ENCODE data around the gene LCN10. TPM values are rescaled to one million over a fixed set of nuclear protein-coding genes. Genes with fewer than 3 reads are reported as not detected.
A peak's percentile ranks its signal among the peaks of the same experiment; 100 is the strongest.
"Not testable (repeated sequence)": the region's sequence is repeated elsewhere in the genome, so short reads cannot be mapped to it uniquely, and the experiment has no call there.

The LCN10 gene
- total and polyA plus RNA-seq, 4 experiments from 2014 or later = 0.22 to 1.3 (median 0.70) TPM

DNA sequence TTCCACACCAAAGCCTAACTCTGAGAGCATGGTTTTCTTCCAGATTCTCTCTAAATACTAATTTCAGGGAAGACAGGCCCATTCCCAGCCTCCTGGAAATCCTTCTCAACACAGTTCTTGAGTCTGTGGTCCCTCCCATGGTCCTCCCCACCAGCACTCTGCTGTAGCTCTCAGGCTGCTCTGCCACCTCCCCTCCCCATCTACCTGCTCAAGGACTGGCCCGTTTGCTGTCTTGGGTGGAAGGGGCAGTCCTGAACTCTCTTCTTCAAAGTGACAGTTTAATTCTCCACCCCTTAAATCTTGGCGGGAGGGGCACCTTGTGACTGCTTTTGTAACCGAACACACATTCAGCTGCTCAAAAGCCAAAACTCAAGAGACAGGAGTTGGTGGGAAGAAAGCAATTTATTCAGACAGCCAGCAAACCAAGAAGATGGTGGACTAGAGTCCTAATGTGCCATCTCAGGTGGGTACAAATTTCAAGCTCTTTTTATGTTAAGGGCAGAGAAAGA is 29.2 kb upstream of the LCN10 start:
- ChIA-PET CTCF (ENCODE audit: partially characterized antibody) (interaction anchor here (1.2 to 1.6 kb wide), 2 partner anchors 10 to 17 kb away, joined by 3 to 4 read pairs; no protein-coding TSS in a partner anchor), POLR2A (ENCODE audit: partially characterized antibody) (no interaction called here)
- Mint-ChIP-seq H3K4me3 (no peak overlapping the region), H3K4me1 (peaks cover 3 to 6% (median 3%) of the 10 kb centered on the region in 4 donors), H3K27me3 (peaks cover 8 to 18% of the 10 kb centered on the region in 2 donors), H3K36me3 (no peaks in the 10 kb centered on the region), H3K27ac (peak overlapping the region in 1 of 7 donors; percentile 31), H3K9me3 (peaks cover 0 to 10% (median 5%) of the 10 kb centered on the region in 8 donors)
- intact Hi-C loops (cut with micrococcal nuclease) = no loop called here
- H3K27ac ChIP-seq (ENCODE audit: low read depth, low read length) = no peak overlapping the region
- no peak for DNase-seq
- H3K27me3 ChIP-seq (ENCODE audit: insufficient read depth, low read length) = no peaks in the 10 kb centered on the region
- peaks cover 0 to 4% of the 10 kb centered on the region in 2 donors for H3K9me3 ChIP-seq (ENCODE audit: control insufficient read depth in 1 of 2, low read length in 2 of 2)
- no peaks in the 10 kb centered on the region for H3K36me3 ChIP-seq (ENCODE audit: insufficient read depth, low read length)
- no peaks in the 10 kb centered on the region for H3K4me1 ChIP-seq (ENCODE audit: insufficient read depth, low read length)
- H3K4me3 ChIP-seq (ENCODE audit: low read length in 2 of 2) = no peak overlapping the region

DNA sequence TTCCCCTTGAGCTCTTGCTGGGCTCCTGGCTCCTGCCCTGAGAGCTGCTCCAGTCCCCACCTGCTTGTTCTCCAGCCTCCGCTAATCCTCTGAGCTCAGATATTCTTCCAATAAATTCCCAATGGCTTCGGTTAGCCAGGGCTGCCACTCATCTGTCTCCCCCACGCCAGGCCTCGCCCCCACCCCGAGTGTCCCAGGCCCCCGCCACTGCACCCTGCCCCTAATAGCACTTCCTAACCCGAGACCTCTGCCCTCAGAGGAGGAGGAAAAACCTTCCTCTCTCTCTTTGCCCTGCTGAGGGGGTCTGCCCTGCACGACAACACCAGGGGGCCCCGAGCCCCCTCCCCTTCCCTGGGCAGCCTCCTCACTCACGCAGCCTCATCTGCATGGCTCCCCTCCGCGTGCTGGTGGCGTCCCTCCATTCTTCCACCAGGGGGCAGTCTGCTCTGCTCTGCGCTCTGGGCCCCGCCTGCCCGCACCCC is 27.0 kb upstream of the LCN10 start:
- Histone ChIP-seq H3K27ac (ENCODE audit: low read depth, low read length) (no peak overlapping the region), H3K9me3 (ENCODE audit: control insufficient read depth in 1 of 2, low read length in 2 of 2) (peaks cover 0 to 4% of the 10 kb centered on the region in 2 donors), H3K27me3 (ENCODE audit: insufficient read depth, low read length) (no peaks in the 10 kb centered on the region), H3K4me1 (ENCODE audit: insufficient read depth, low read length) (peaks cover 5% of the 10 kb centered on the region), H3K36me3 (ENCODE audit: insufficient read depth, low read length) (no peaks in the 10 kb centered on the region), H3K4me3 (ENCODE audit: low read length in 2 of 2) (no peak overlapping the region)
- Mint-ChIP-seq H3K4me1 (peaks cover 7 to 18% (median 11%) of the 10 kb centered on the region in 4 donors), H3K36me3 (peaks cover 0 to 1% of the 10 kb centered on the region in 2 donors), H3K4me3 (peak overlapping the region in 1 of 8 donors; percentile 54), H3K27me3 (peaks cover 6 to 24% of the 10 kb centered on the region in 2 donors), H3K27ac (no peak overlapping the region), H3K9me3 (peaks cover 0 to 10% (median 5%) of the 10 kb centered on the region in 8 donors)
- intact Hi-C loops (cut with micrococcal nuclease) = no loop called here
- ChIA-PET POLR2A (ENCODE audit: partially characterized antibody) (no interaction called here), CTCF (ENCODE audit: partially characterized antibody) (interaction anchor here (0.6 to 1.8 kb wide), 3 partner anchors 18 to 265 kb away, joined by 3 to 6 read pairs (median 3); no protein-coding TSS in a partner anchor)
- peak in 4 of 5 donors; percentile 24 to 41 (median 36) for DNase-seq

DNA sequence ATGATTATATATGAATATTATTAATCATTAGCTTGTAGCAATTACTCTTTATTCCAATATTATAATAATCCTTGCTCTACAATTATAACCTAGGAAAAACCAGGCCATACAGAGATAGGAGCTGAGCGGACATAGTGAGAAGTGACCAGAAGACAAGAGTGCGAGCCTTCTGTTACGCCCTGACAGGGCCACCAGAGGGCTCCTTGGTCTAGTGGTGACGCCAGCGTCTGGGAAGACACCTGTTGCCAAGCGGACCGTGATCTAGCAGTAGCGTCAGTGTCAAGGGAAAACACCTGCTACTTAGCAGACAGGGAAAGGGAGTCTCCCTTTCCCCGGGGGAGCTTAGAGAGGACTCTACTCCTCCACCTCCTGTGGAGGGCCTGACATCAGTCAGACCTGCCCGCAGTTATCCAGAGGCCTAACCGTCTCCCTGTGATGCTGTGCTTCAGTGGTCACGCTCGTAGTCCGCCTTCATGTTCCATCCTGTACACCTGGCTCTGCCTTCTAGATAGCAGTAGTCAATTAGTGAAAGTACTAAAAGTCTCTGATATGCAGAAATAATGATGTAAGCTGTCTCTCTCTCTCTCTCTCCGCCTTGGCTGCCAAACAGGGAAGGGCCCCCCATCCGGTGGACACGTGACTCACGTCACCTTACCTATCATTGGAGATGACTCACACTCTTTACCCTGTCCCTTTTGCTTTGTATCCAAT is 23.8 kb upstream of the LCN10 start:
- H3K27me3 ChIP-seq (ENCODE audit: insufficient read depth, low read length); H3K36me3 ChIP-seq (ENCODE audit: insufficient read depth, low read length); H3K9me3 ChIP-seq (ENCODE audit: control insufficient read depth in 1 of 2, low read length in 2 of 2); H3K4me3 ChIP-seq (ENCODE audit: low read length in 2 of 2); H3K27ac ChIP-seq (ENCODE audit: low read depth, low read length); intact Hi-C loops (cut with micrococcal nuclease); H3K36me3 Mint-ChIP-seq; H3K9me3 Mint-ChIP-seq; H3K4me1 ChIP-seq (ENCODE audit: insufficient read depth, low read length): not testable (repeated sequence)
- peak overlapping the region; percentile 42 to 91 (median 81) for H3K27ac Mint-ChIP-seq
- ChIA-PET CTCF (ENCODE audit: partially characterized antibody) (interaction anchor here (1.0 to 1.9 kb wide), 4 partner anchors 11 to 269 kb away, joined by 3 to 4 read pairs (median 4); no protein-coding TSS in a partner anchor), POLR2A (ENCODE audit: partially characterized antibody) (interaction anchor here (1.4 kb wide), 1 partner anchor 320 kb away, joined by 3 read pairs; the partner anchor contains the start of gene MAN1B1)
- peaks cover 7 to 17% of the 10 kb centered on the region in 2 donors for H3K27me3 Mint-ChIP-seq
- H3K4me3 Mint-ChIP-seq = peak overlapping the region in 7 of 8 donors; percentile 3 to 71 (median 56)
- H3K4me1 Mint-ChIP-seq = peaks cover 7 to 18% (median 11%) of the 10 kb centered on the region in 4 donors
- peak; percentile 19 to 85 (median 33) for DNase-seq

DNA sequence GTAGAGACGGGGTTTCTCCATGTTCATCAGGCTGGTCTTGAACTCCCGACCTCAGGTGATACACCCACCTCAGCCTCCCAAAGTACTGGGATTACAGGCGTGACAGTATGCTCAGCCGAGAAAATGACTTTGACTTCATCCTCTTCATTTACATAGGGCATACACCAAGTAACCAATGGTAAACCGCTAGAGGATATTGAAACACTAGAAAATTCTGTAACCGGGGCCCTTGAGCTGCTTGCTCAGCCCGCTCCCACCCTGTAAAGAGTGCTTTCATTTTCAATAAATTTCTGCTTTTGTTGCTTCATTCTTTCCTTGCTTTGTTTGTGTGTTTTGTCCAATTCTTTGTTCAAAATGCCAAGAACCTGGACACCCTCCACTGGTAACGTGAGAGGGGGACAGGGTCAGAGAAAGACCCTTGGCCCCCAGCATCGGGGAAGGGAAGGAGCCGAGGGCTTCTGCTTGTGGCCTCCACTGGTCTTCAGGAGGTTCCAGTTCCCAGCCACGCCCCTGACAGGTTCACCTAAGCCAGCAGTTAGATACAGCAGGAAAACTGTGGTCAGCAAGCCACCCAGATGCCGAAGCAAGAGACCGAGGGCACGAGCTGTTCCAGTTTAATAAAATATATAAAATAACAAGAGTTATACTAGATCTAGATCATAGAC is 23.1 kb upstream of the LCN10 start:
- H3K36me3 ChIP-seq (ENCODE audit: insufficient read depth, low read length); DNase-seq; H3K36me3 Mint-ChIP-seq; H3K4me3 ChIP-seq (ENCODE audit: low read length in 2 of 2); H3K4me1 ChIP-seq (ENCODE audit: insufficient read depth, low read length); H3K27me3 ChIP-seq (ENCODE audit: insufficient read depth, low read length); POLR2A ChIA-PET (ENCODE audit: partially characterized antibody); H3K9me3 Mint-ChIP-seq; H3K9me3 ChIP-seq (ENCODE audit: control insufficient read depth in 1 of 2, low read length in 2 of 2); intact Hi-C loops (cut with micrococcal nuclease): not testable (repeated sequence)
- H3K4me1 Mint-ChIP-seq = peaks cover 7 to 18% (median 11%) of the 10 kb centered on the region in 4 donors
- H3K27me3 Mint-ChIP-seq = peaks cover 7 to 17% of the 10 kb centered on the region in 2 donors
- H3K4me3 Mint-ChIP-seq = peak overlapping the region in 2 of 8 donors; percentile 33 to 57
- peak overlapping the region in 6 of 7 donors; percentile 35 to 89 (median 73) for H3K27ac Mint-ChIP-seq
- CTCF ChIA-PET (ENCODE audit: partially characterized antibody) = interaction anchor here (1.3 to 1.9 kb wide), 3 partner anchors 11 to 263 kb away, joined by 3 to 4 read pairs (median 4); no protein-coding TSS in a partner anchor
- H3K27ac ChIP-seq (ENCODE audit: low read depth, low read length) = peak overlapping the region; percentile 15

DNA sequence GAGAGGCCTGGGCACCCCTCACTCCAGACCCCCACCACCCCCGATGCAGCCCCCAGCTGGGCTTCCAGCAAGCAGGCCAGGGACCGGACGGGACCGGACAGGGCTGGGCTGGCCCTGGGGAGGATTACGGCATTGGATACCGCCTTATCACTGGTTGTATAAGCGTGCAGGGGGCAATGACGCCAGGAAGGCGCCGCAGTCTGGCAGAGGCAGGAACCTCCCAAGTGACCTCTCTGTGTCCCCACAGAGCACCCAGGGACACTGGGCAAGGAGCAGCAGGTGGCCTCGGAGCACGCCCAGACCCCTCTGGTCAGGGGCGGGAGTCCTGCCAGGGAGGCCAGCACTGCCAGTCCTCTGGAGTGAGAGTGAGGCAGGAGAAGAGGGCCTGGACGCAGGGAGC is 22.3 kb upstream of the LCN10 start:
- Histone ChIP-seq H3K36me3 (ENCODE audit: insufficient read depth, low read length) (no peaks in the 10 kb centered on the region), H3K9me3 (ENCODE audit: control insufficient read depth in 1 of 2, low read length in 2 of 2) (no peaks in the 10 kb centered on the region), H3K27me3 (ENCODE audit: insufficient read depth, low read length) (no peaks in the 10 kb centered on the region), H3K4me1 (ENCODE audit: insufficient read depth, low read length) (peaks cover 5% of the 10 kb centered on the region), H3K27ac (ENCODE audit: low read depth, low read length) (no peak overlapping the region), H3K4me3 (ENCODE audit: low read length in 2 of 2) (no peak overlapping the region)
- POLR2A ChIA-PET (ENCODE audit: partially characterized antibody) = no interaction called here
- Mint-ChIP-seq H3K36me3 (peaks cover 0 to 1% of the 10 kb centered on the region in 2 donors), H3K9me3 (no peaks in the 10 kb centered on the region), H3K4me1 (peaks cover 7 to 18% (median 12%) of the 10 kb centered on the region in 4 donors), H3K27ac (no peak overlapping the region), H3K4me3 (no peak overlapping the region), H3K27me3 (peaks cover 8 to 18% of the 10 kb centered on the region in 2 donors)
- CTCF ChIA-PET (ENCODE audit: partially characterized antibody) = no interaction called here
- intact Hi-C loops (cut with micrococcal nuclease) = no loop called here
- peak in 1 of 5 donors; percentile 32 for DNase-seq

DNA sequence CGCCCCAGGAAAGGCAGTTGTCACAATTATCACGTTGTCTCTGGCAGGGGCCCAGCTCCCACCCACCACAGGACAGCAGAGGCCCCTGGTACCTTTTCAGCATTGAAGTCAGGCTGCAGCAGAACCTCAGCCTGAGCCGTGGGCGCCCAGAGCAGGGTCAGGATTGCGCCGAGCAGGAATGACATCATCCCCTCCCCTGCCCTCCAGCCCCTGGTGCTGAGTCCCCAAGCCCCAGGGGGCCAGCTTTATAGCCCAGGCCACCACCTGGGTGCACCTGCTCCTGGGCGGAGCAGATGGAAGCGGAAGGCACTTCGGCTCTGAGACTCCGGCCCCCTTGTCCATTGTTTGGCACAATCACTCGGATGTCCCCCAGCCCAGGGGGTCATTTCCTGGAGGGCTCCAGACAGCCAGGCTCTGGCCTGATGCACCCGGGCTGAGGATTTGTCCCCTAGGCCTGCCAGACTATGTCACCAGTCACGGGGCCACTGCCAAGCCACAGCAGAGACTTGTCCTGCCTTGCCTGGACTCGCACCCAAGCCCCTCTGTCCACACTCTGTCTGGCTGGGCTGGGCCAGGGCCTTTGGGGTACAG is 21.7 kb upstream of the LCN10 start, which contains the start of gene LCN15:
Gene LCN15, minus strand, starts transcription at position 218 of the 591 bp plus-strand sequence. Its CDS starts 30 bp downstream, at position 188.
- intact Hi-C loops (cut with micrococcal nuclease) = no loop called here
- no peak within 1 kb of the TSS for H3K27ac Mint-ChIP-seq
- H3K27me3 Mint-ChIP-seq = peaks cover 10 to 16% of the 10 kb centered on the region in 2 donors
- Histone ChIP-seq H3K27me3 (ENCODE audit: insufficient read depth, low read length) (no peaks in the 10 kb centered on the region), H3K4me3 (ENCODE audit: low read length in 2 of 2) (no peak within 1 kb of the TSS), H3K4me1 (ENCODE audit: insufficient read depth, low read length) (peaks cover 5% of the 10 kb centered on the region), H3K9me3 (ENCODE audit: control insufficient read depth in 1 of 2, low read length in 2 of 2) (no peaks in the 10 kb centered on the region), H3K27ac (ENCODE audit: low read depth, low read length) (no peak within 1 kb of the TSS), H3K36me3 (ENCODE audit: insufficient read depth, low read length) (no peaks in the 10 kb centered on the region)
- peaks cover 0 to 1% of the 10 kb centered on the region in 2 donors for H3K36me3 Mint-ChIP-seq
- POLR2A ChIA-PET (ENCODE audit: partially characterized antibody) = no interaction called here
- CTCF ChIA-PET (ENCODE audit: partially characterized antibody) = interaction anchor here (1.1 kb wide), 1 partner anchor 14 kb away, joined by 3 read pairs; no protein-coding TSS in a partner anchor
- no peak within 1 kb of the TSS for H3K4me3 Mint-ChIP-seq
- no peaks in the 10 kb centered on the region for H3K9me3 Mint-ChIP-seq
- H3K4me1 Mint-ChIP-seq = peaks cover 7 to 18% (median 12%) of the 10 kb centered on the region in 4 donors
- DNase-seq = peak in 1 of 5 donors; percentile 30
